LNCAP (cell line): ENCODE results near the gene LZTS3.

Experiments used
- CTCF ChIP-seq: fragments of 450-650 bp; IDR thresholded peaks from 2 replicates; pipeline ENCODE4 v1.5.1; 2017; ENCODE audit warnings: mild to moderate bottlenecking

LZTS3 gene

DNA sequence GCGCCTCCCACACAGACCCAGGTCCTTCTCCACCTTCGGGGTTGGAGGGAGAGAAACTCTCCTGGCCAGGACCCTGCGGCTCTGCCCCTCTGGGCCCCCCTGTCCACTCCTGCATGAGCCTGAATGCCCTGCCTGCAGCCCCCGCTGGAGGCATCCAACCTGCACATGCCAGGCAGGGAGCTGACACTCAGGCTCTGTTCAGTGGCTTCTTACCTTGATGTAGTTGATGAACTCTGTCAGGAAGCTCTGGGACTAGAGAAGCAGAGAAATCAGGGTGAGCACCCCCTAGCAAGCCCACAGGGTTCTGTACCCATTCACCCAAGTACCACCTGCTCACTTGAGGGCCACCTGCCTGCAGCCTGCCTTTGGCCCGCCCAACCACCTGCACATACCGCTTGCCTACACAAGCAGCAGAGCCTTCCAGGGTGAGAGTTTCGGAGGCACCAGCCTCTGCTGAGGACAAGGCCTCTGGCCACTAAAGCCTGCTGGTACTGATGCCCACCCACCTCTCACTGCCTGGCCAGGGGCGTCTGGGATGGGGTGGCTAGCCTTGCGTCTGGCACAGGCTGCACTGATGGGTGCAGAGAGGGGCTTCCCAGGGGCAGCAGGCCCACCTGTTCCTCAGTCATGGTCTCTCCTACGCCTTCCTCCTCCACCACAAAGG lies 21.4 kb upstream of the LZTS3 start:
- no peak for TF ChIP-seq CTCF

GRCh38 chr20:3193806-3194616 lies 20.7 kb upstream of the LZTS3 start:
- TF ChIP-seq CTCF, result no peak

DNA sequence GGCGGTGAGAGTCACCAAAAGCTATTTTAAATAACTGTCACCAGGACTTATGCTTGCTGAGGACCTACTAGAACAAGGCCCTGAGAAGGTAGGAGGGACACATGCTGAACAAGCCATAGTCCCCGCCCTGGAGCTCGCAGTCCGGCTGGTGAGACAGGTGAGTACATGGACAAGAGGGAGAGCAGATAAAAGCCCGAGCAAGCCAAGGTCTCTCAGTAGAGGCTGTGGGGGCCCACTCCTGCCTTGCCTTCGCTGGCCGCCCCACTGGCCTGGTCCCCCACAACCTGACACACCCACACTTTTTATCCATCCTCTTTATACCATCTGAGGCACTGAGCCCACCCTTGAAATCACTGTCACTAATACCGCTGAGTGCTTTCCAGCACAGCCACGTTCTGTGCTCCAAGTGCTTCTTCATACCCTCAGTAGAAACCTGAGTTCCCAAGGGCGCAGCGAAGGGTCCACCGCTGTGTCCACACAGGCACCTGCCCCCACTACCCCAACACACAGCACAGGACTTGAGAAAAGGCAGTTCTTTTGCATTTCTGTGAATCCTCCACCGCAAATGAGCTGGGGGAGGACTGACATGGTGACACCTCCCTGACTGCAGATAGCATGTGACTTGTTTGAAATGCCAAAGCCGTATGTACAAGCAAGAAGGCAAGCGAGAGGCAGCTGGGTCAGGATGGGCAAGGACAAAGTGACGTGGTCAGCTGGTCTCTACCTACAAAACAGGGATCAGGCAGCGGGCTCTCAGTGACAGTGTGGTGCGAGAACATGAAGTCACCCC lies 19.1 kb upstream of the LZTS3 start:
- TF ChIP-seq CTCF, result no peak

- TF ChIP-seq CTCF, result no peak
Measured at GRCh38 chr20:3190681-3191111, 17.3 kb upstream of the LZTS3 start.

DNA sequence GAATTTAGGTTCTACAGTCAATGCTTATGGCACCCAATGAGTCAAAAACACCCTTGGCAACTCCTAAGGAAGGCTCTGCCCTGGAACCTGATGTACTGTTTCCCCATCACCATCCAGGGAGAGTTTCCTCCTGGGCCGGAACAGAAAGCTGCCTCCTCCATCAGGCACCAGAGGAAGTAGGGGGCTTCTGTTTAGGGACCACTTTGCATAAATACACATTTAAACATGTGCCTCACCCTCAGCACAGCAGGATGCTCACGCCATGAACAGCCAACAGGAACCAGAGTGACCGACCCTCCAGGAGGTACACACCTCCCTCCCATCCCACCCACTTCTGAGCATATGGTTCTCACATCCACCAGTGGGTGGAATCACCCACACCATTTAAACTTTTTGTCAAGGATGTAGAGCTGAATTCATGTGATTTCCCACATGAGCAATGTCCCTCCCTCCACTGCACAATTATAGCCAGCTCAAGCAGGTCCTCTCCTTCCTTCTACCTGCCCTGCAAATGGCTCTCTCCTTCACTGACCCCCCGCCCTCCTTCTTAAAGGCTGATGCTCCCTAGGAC lies 16.3 kb upstream of the LZTS3 start:
- no peak for TF ChIP-seq CTCF

- no peak for TF ChIP-seq CTCF
Measured at GRCh38 chr20:3188823-3189413, 15.6 kb upstream of the LZTS3 start.
